H54 (cell line): ENCODE measurements around the gene SPAG5.
"Not testable (repeated sequence)": the region's sequence is repeated elsewhere in the genome, so short reads cannot be mapped to it uniquely, and the experiment has no call there.

ENCODE experiments used
- DNase-seq: peaks from one replicate; pipeline ENCODE4 v3.0.0; 2011; ENCODE audit warnings: low spot score, mixed read lengths; ENCODE audit not compliant: insufficient read length
- FAIRE-seq: peaks from 3 replicates; lab custom pipeline; 2011; peaks lifted over from hg19 to GRCh38; lab: Jason Lieb, UNC
- POLR2A ChIP-seq: IDR thresholded peaks from 2 replicates; pipeline ENCODE4 v1.6.1; 2011; ENCODE audit warnings: low read depth, mild to moderate bottlenecking, low read length

SPAG5 gene

DNA sequence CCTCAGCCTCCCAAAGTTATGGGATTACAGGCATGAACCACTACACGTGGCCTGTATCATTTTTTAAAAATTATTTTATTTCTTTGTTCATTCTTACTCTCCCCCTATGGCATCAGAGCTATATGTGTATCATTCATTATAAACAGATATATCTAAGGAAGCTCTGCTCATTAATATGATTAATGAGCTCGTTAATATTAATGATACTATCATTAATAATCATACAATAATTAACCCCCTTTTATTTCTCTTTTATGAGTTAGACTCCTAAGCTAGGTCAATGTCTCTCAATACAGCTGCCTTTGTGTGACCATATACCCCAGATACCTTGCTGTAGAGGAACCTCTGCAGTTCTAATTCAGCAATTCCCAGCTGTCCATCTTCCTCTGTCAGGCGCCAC, 19.6 kb upstream of the SPAG5 start:
- DNase-seq (no peak), FAIRE-seq (no peak)
- TF ChIP-seq POLR2A = no peak

DNA sequence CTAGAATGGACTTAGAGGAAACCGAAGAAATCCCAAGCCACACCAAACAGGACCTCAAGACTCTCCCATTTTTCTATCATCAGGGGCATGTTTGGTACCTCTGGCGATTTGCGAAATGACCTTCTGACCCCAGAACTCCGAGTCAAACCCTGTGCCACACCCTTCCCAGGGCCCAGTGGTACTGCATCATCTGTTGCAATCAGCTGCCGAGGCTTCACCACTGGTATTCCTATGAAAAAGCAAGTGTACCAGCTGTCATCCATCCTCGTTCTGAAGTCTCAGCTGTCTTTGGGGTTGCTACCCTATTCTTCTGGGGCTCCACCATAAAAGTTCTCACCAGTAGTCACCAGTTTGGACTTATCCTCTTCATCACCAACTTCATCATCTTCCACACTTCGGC, 17.5 kb upstream of the SPAG5 start:
- TF ChIP-seq POLR2A = no peak
- FAIRE-seq (no peak), DNase-seq (no peak)

DNA sequence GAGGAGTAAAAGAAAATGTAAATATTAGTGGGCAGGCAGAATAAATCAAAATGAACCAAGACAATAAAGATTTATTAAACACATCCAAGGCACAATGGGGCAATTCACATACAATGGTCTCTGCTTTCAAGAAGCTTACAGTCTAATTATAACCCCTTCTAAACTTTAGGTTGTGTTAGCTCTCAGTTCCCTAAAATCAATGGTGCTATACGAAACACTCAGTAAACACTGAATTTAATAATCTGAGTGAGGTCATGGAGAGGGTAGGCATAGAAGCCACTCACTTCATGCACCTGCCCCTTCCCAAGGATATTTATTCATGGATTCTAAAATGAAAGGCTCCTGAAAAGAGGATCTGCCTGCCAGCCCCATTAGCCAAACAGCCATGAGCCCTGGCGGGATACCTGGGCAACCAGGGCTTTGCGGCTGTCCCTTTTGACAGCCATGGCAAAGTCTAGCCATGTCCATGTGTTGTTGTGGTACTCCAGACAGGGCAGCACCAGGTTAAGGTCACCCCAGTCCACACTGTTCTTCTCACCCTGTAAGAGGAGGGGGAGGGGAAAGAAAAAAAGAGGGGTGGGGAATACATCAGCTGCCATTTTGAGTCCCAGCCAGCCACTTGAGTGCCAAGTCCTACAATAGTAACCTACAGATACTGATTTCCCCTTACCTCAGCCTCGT, 16.6 kb upstream of the SPAG5 start:
- DNase-seq (no peak), FAIRE-seq (no peak)

DNA sequence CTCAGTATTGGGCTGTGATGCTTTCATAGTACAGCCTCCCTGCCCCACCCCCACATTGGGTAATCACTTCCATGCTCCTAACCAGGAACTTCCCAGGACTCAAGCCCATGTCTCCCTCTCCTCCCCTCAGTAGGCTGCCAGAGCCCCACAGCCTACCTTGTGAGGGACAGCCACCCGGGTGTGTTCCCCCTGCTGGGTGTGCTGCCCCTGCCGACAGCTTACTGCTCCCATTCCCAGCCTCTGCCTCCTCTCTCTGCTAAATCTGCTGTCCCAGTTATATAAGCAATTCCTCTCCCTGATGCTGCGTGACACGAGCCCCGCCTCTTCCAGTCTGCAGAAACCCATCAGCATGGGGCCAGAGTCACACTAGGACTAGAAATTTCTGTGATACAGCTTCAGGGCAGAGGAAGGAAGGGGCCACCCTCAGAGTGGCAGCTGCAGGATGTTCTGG, 15.1 kb upstream of the SPAG5 start, which contains the start of gene RSKR:
TSS of gene RSKR (minus strand) at position 255 of the 451 bp plus-strand sequence. CDS start at position 231, 24 bp downstream.
- no peak for TF ChIP-seq POLR2A
- DNase-seq (no peak), FAIRE-seq (no peak)

More for the DNA sequence above, 16.6 kb upstream of the SPAG5 start:
- no peak for TF ChIP-seq POLR2A

DNA sequence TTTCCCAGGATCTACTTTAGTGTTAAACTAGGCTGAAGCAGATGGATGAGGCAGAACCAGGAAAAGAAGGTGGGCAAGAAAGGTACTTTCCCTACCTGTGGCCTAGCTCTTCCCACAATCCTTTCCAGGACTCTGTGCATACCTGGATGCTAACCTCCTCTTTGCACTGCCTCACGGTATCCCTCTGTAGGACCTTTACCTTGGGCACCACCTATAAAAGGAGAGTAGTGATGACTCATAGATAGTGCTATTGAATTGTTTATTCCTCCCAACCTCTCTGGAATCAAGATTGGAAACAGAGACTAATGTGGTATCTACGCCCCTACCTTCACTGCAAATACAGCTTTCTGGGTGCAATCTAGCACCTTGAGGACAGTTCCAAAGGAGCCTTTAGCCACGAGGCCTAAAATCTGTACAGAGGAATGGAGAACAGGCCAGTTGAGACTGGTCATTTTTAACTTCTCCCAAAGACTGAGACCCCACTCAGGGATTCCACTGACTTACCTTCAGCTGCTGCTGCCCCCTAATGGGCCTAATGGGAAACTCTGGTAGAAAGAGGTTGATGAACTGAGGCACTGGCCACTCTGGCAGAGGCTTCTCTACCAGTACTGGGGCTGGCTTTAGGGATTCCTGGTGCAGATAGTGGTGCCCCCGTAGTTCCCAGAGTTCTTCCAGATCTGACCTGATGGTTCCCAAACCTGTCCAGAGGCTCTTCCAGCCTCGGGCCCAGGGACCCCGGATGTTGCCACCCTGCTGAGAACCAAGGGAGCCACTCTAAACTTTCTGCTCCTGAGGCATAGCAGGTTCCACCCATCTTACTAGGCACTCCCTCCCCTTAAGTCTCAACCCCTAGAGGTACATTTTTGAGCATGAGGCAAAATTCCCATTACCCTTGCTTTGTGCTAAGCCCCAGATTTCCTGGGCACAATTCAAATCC, 14.4 kb upstream of the SPAG5 start:
- FAIRE-seq (no peak), DNase-seq (no peak)
- TF ChIP-seq POLR2A = no peak

DNA sequence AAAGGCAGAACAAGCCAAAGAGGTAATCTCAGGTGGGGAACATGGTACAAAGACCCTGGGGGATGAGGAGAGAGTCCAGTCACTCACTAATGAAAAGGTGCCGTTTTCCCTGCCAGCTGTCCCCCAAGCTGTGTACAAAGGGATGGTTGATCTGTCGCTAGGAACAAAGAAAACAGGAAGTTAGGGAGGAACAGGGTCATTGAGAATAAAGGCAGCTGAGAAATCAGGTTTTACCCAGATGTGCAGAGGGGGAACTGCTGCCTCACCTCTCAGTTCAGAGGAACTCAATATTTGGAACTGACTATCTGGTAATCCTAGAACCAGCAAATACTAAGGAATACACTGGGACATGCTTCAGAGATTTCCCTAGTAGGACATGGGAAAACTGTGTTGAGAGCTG, 13.7 kb upstream of the SPAG5 start:
- TF ChIP-seq POLR2A = no peak
- DNase-seq (no peak), FAIRE-seq (no peak)

DNA sequence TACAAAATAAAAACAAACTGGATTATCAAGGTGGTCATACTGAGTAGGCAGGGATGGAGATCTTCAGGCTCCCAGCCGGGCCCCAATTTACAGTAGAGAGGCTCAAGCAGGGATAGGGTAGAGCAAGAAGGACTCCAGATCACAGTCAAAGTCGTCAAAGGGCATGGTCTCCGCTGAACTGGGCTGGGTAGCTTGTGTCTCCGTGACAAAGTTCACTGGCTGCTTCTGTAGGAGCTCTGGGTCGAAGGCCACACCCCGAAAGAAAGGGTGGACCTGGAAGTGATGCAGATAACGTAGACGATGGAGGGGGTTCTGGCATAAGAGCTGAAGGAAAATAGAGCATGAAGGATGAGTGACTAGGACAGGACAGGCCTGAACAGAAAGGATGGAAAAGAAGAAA, 11.6 kb upstream of the SPAG5 start:
- TF ChIP-seq POLR2A = no peak
- no peak for FAIRE-seq
- DNase-seq = no peak

DNA sequence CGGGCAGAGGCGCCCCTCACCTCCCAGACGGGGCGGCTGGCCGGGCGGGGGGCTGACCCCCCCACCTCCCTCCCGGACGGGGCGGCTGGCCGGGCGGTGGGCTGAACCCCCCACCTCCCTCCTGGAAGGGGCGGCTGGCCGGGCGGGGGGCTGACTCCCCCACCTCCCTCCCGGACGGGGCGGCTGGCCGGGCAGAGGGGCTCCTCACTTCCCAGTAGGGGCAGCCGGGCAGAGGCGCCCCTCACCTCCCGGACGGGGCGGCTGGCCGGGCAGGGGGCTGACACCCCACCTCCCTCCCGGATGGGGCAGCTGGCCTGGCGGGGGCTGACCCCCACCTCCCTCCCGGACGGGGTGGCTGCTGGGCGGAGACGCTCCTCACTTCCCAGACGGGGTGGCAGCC, 5.2 kb upstream of the SPAG5 start:
- FAIRE-seq, DNase-seq: not testable (repeated sequence)

DNA sequence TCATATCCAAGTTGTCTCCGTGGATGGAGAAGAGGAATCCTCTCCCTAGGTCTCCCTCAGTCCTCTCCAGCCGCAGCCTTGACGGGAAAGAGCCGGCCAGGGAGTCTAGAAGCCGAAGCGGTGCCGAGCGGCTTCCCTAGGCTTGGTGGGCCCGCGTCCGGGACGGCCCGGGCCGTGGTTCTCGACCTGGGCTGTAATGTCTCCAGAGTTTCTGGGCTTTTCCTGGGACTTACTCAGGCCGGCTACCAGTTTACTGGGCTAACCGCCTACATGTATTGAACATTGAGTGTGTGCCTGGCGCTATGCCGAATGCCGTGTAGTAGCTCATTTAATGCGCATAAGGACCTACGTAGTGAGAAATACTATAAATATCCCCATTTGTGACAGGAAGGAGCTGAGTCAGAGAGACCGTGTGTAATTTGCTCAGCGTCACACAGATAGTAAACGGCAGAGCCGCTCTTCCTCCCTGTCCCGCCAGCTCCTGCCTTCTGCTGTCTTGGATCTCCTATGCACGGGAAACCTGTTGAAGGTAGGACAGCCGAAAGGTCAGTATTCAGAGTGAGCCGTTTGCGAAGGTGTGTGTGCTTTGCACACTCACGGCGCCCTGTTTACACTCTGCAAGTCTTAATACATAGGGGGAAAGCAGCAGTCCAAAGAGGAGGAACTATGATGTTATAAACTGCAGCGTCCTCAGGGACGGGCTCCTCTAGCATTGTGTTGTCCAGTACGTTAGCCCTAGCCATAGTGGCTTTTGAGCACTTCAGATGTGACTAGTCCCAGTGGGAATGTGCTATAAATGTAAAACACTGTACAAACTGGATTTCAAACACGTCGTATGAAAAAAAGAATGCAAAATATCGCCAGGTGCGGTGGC, 723 bp upstream of the SPAG5 start:
- FAIRE-seq (no peak), DNase-seq (peak; percentile 82)
- no peak for TF ChIP-seq POLR2A

DNA sequence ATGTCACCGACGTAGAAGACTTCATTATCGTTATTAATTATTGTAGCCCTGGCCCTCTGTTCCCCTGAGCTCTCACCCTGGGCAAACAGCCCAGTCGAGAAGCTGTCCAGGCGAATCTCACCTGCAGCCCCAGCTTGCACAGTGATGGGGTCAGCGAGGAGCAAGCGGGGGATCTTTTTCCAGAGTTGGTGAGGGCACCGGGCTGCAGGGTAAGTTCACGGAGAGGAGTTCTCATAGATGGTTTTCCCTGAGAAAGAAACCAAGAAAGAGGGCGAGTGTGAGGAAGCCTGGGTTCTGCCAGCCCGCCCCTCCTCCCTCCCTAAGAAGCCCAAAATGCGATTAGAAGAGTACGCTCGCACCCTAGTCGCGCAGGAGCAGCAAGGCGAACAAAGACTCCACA, 436 bp downstream of the SPAG5 start:
- TF ChIP-seq POLR2A = no peak
- FAIRE-seq = no peak

DNA sequence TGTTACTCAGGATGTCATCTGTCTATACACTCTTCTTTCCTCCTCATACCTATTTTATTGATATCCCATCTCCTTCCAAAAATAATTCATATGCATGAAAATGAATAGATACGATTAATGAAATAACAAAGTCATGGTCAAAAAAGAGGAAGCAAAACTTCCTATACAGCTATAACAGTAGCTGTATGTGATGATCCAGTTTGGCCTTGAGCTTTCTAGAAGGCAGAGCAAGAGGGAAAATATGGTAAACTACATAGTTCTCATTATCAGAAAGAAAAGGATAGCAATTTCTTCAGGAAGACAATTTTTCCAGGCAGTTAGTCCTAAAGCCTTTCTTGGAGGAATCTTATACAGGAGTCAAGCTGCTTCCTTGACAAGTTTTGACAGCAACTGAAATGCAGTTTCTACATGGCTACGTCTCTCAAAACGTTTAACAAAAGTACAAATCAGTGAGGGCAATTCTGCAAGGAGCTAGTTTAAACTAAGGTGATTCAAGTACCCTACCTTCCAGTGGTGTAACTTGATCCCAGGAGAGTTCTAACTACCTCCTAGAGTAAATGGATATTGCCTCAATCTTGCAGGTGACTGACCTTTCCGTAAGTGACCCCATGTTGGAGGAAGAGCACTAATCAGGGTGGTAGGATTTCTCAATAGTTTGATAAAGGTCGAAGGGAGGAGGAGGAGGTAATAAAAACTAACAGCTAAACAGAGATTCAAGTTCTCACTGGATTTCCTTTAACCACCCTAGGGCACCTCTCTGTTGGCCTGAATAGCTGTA, 1.0 kb downstream of the SPAG5 start:
- no peak for TF ChIP-seq POLR2A
- FAIRE-seq = no peak
- no peak for DNase-seq

More for the DNA sequence above, 436 bp downstream of the SPAG5 start:
- peak; percentile 34 for DNase-seq

DNA sequence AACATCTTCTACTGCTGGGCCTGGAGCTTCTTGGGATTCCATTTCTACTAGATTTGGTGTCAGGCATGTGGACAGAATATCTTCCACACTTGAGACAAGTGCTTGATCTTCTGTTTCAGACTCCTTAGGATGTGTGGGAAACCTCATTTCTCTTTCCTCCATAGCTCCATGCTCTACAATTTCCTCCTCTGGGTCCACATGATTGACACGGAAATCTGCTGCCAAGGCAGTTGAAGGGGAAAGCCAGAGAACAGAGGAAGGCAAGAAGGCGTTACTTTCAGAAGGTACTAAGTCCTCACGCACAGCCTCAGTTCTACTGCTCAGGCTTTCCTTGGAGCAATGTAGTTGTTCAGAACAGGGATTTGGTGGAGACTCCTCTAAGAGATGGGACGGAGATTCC, 6.6 kb downstream of the SPAG5 start:
- TF ChIP-seq POLR2A = no peak
- no peak for FAIRE-seq
- no peak for DNase-seq

DNA sequence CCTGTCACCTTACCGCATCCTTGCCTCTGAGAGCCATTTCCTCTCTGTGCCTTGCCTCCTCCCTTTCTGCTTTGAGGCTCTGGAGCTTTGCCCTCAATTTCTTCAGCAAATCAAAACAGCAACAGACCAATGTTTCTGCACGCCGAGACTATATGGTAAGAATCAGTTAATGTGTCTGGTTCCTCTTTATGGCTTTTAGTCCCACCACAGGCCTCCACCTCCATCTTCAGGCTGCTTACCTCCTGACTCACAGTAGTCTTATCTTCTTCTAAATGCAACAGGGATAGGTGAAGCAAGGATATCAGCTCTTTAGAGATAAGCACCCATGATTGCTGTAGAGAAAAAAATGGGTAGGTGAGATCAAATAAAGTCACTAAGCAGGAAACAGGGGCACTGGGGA, 13.0 kb downstream of the SPAG5 start:
- no peak for DNase-seq
- TF ChIP-seq POLR2A = no peak
- no peak for FAIRE-seq
